ENCODE measurements around the gene PADI1. TPM values are rescaled to one million over a fixed set of nuclear protein-coding genes. Genes with fewer than 3 reads are reported as not detected.

PADI1 gene
- total and polyA plus RNA-seq, 3 donors from 2014 or later, result 0.31 to 1.6 TPM; not detected in 1

DNA sequence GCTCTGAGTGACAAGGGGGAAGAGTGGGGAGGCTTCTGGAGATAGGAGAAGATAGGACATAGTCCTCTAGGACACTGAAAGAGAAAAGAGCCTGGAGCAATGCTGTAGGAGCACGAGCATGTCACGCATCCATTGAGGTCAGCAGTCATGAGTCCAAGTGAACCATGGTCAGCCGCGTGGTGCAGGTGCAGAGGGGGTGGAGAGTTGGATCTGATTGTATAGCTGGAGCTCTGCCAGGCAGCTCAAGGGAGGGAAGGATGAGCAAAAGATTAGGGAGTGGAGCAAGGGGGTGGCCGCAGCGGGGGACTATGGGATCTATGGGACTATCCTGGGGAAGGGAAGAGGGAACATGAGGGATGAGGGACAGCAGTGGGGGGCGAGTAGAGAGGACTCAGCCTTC is 14.0 kb downstream of the PADI1 start:
- no peaks in the 10 kb centered on the region for H3K36me3 ChIP-seq (ENCODE audit: low read depth, missing control alignments)
- H3K4me1 ChIP-seq, result no peaks in the 10 kb centered on the region
- H3K27ac ChIP-seq, result no peak overlapping the region
- H3K9me3 ChIP-seq, result no peaks in the 10 kb centered on the region
- TF ChIP-seq CTCF (IDR thresholded peaks at IDR 0.05) (no peak), POLR2A (IDR thresholded peaks at IDR 0.05) (no peak)
- 43 to 60% methylated on average over 7 of the region's 7 CpGs for WGBS, 2 donors
- H3K4me3 ChIP-seq, result no peak overlapping the region
- no peak for DNase-seq
- no peaks in the 10 kb centered on the region for H3K27me3 ChIP-seq
- intact Hi-C loops (cut with DNase I; ENCODE audit: low total_unique reads), result no loop called here

GRCh38 chr1:17220287-17220686 is 15.4 kb downstream of the PADI1 start:
- no peak for TF ChIP-seq POLR2A (IDR thresholded peaks at IDR 0.05)
- TF ChIP-seq CTCF (IDR thresholded peaks at IDR 0.05), result no peak
- Histone ChIP-seq H3K27me3 (no peaks in the 10 kb centered on the region), H3K9me3 (no peaks in the 10 kb centered on the region), H3K27ac (no peak overlapping the region), H3K4me1 (no peaks in the 10 kb centered on the region), H3K4me3 (no peak overlapping the region), H3K36me3 (ENCODE audit: low read depth, missing control alignments) (no peaks in the 10 kb centered on the region)
- no peak for DNase-seq
- intact Hi-C loops (cut with DNase I; ENCODE audit: low total_unique reads), result no loop called here
- WGBS, 2 donors, result 83 to 88% methylated on average over 3 of the region's 3 CpGs

DNA sequence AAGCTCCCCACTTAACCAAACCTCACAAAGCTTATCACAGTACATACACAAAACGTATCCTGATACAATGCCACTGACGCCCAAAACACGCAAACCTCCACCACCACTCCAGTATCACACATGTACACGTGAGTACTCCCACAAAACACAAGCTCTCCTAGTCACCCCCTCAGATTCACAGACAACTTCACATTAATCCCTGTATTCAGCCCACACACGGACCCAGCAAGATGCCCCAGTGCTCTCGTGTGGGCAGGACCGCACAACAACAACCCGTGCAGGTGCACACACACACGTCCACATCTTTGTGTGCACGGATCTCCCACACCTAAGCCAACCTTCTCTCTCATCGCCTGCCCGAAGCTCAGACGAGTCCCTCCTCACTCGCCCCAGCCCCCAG is 17.6 kb downstream of the PADI1 start:
- Histone ChIP-seq H3K4me3 (no peak overlapping the region), H3K4me1 (no peaks in the 10 kb centered on the region), H3K9me3 (no peaks in the 10 kb centered on the region), H3K36me3 (ENCODE audit: low read depth, missing control alignments) (no peaks in the 10 kb centered on the region), H3K27me3 (no peaks in the 10 kb centered on the region), H3K27ac (no peak overlapping the region)
- intact Hi-C loops (cut with DNase I; ENCODE audit: low total_unique reads), result no loop called here
- TF ChIP-seq POLR2A (IDR thresholded peaks at IDR 0.05) (no peak), CTCF (IDR thresholded peaks at IDR 0.05) (no peak)
- 91% methylated on average over 14 of the region's 14 CpGs for WGBS, 2 donors
- no peak for DNase-seq

DNA sequence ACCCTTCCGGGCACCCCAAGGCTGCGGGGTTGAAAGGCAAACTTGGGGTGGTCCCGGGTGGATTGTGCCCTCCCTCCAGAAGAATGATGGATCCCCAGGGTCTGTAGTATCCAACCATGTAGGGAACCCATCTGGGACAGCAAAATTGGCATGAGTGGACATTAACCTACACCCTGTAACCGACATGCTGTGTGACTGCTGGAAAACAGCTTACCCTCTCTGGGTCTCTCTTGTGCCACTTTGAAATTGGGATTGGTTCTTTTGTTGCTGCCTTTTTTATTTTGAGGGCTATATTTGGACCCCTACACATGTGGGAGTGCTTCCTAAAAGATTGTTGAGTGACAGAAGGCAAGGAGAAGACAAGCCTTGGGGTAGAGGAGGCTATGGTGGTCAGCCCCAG is 19.5 kb downstream of the PADI1 start:
- no peaks in the 10 kb centered on the region for H3K27me3 ChIP-seq
- no peak overlapping the region for H3K27ac ChIP-seq
- H3K9me3 ChIP-seq, result no peaks in the 10 kb centered on the region
- DNase-seq, result no peak
- 91 to 93% methylated on average over 4 of the region's 4 CpGs for WGBS, 2 donors
- TF ChIP-seq CTCF (IDR thresholded peaks at IDR 0.05) (no peak), POLR2A (IDR thresholded peaks at IDR 0.05) (no peak)
- no peak overlapping the region for H3K4me3 ChIP-seq
- intact Hi-C loops (cut with DNase I; ENCODE audit: low total_unique reads), result no loop called here
- no peaks in the 10 kb centered on the region for H3K4me1 ChIP-seq
- no peaks in the 10 kb centered on the region for H3K36me3 ChIP-seq (ENCODE audit: low read depth, missing control alignments)

GRCh38 chr1:17225140-17225539 is 20.2 kb downstream of the PADI1 start:
- intact Hi-C loops (cut with DNase I; ENCODE audit: low total_unique reads), result no loop called here

More at GRCh38 chr1:17225140-17225539, 20.2 kb downstream of the PADI1 start:
- H3K27me3 ChIP-seq, result no peaks in the 10 kb centered on the region
- H3K4me3 ChIP-seq, result no peak overlapping the region
- TF ChIP-seq CTCF (IDR thresholded peaks at IDR 0.05) (no peak), POLR2A (IDR thresholded peaks at IDR 0.05) (no peak)
- no peak overlapping the region for H3K27ac ChIP-seq
- no peaks in the 10 kb centered on the region for H3K9me3 ChIP-seq
- no peaks in the 10 kb centered on the region for H3K4me1 ChIP-seq
- WGBS, 2 donors, result 83 to 92% methylated on average over 5 to 6 of the region's 6 CpGs
- DNase-seq, result no peak
- no peaks in the 10 kb centered on the region for H3K36me3 ChIP-seq (ENCODE audit: low read depth, missing control alignments)

All from testis (tissue), 3 donors.